ENCODE data around the gene P4HA3.

DNA sequence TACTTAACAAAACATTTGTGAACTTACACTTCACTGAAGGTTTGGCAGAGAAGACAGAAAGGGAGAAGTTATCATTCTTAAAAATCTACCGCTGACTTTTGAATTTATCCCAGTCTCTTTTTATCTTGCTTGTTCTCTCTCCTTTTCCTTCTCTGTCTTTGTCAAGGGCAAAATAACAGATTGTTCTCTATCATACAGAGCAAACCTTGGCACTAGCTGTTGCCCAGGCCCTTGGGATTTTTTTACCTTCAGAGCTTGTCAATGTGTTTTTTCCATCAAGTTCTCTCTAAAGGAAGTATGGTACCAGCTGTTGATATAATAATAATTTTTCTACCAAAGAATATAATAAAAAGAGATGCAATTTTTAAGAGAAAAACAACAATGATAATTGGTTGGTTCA lies 73.2 kb downstream of the P4HA3 start:
- TF ChIP-seq POU2F2 (IDR thresholded peaks at IDR 0.05; ENCODE audit: low read depth, low read length) (no peak), POLR2AphosphoS5 (IDR thresholded peaks at IDR 0.05; ENCODE audit: low read depth, low read length) (no peak)
